Natural killer cell (primary cell): ENCODE data around the gene RITA1. TPM values are rescaled to one million over a fixed set of nuclear protein-coding genes. Genes with fewer than 3 reads are reported as not detected.

Experiments used
- ATAC-seq, 3 donors: fragments of 150-1000 bp in 2 of 3; fragments of 200-7000 bp in 1 of 3; cut with Tn5 transposase; 1 replicate in 1 of 3; 2 replicates in 2 of 3; pipeline ENCODE4 v1.10.0; 2021; ENCODE audit warnings: mild to moderate bottlenecking in 2 of 3, moderate library complexity in 2 of 3
- DNase-seq, 2 donors: peaks; one replicate each; pipeline versions ENCODE4 v3.0.0 to v3.0.0-alpha.2; 2013 to 2021; ENCODE audit warnings: mixed read lengths in 1 of 2
- H3K27ac ChIP-seq: one replicate; pipeline ENCODE4 v1.5.1; 2013; ENCODE audit warnings: mild to moderate bottlenecking, low read length
- H3K27me3 ChIP-seq: one replicate; pipeline ENCODE4 v1.6.1; 2013; ENCODE audit warnings: low read length; ENCODE audit not compliant: control insufficient read depth, insufficient read depth
- H3K36me3 ChIP-seq: one replicate; pipeline ENCODE4 v1.6.1; 2013; ENCODE audit warnings: low read length; ENCODE audit not compliant: control insufficient read depth, insufficient read depth
- H3K4me1 ChIP-seq: one replicate; pipeline ENCODE4 v1.6.1; 2013; ENCODE audit warnings: low read length; ENCODE audit not compliant: control insufficient read depth, insufficient read depth
- H3K4me3 ChIP-seq: one replicate; pipeline ENCODE4 v1.5.1; 2013; ENCODE audit warnings: low read length
- H3K9me3 ChIP-seq: one replicate; pipeline ENCODE4 v1.6.1; 2013; ENCODE audit warnings: low read length; ENCODE audit not compliant: control insufficient read depth, insufficient read depth
- H3K27ac Mint-ChIP-seq, 2 donors: one replicate each; pipeline ENCODE4 v1.8.0; 2022; ENCODE audit warnings: mild to moderate bottlenecking in 2 of 2, mixed read lengths in 2 of 2, moderate library complexity in 1 of 2
- H3K27me3 Mint-ChIP-seq, 2 donors: one replicate each; pipeline ENCODE4 v1.8.0; 2022; ENCODE audit warnings: low read depth in 2 of 2, mixed read lengths in 2 of 2
- H3K36me3 Mint-ChIP-seq: one replicate; pipeline ENCODE4 v1.8.0; 2022; ENCODE audit warnings: mixed read lengths
- H3K4me1 Mint-ChIP-seq, 2 donors: one replicate each; pipeline ENCODE4 v1.8.0; 2022; ENCODE audit warnings: mixed read lengths in 2 of 2
- H3K4me3 Mint-ChIP-seq: one replicate; pipeline ENCODE4 v1.8.0; 2022; ENCODE audit warnings: mild to moderate bottlenecking, moderate library complexity, mixed read lengths
- H3K9me3 Mint-ChIP-seq, 2 donors: one replicate each; pipeline ENCODE4 v1.8.0; 2022; ENCODE audit warnings: mixed read lengths in 2 of 2
- CTCF ChIP-seq: fragments of 200-600 bp; IDR thresholded peaks from one replicate; pipeline ENCODE4 v1.8.0; 2022; ENCODE audit warnings: antibody characterized with exemption
- WGBS: methylation state at CpG from one replicate; pipeline ENCODE4 v1.1.7; 2013; ENCODE audit warnings: missing lambda C conversion rate; ENCODE audit not compliant: insufficient coverage; 5-methylcytosine and 5-hydroxymethylcytosine counted together
- intact Hi-C: fragments of 100-400 bp; cut with micrococcal nuclease; formaldehyde crosslinking; loops from one replicate; pipeline ENCODE4 v1.14.2; 2022
- total RNA-seq, 4 donors: library from RNA; stranded (reverse); fragments of 120-200 nt in 1 of 4; gene quantifications; one replicate each; pipeline versions ENCODE4 v1.2.3 to v1.2.4, GENCODE V29; 2013 to 2022

RITA1 gene
- total RNA-seq, 3 donors from 2014 or later (not counting 1 experiment from before 2014, with no cell fraction given): 7.7 to 13.8 (median 12.0) TPM

DNA sequence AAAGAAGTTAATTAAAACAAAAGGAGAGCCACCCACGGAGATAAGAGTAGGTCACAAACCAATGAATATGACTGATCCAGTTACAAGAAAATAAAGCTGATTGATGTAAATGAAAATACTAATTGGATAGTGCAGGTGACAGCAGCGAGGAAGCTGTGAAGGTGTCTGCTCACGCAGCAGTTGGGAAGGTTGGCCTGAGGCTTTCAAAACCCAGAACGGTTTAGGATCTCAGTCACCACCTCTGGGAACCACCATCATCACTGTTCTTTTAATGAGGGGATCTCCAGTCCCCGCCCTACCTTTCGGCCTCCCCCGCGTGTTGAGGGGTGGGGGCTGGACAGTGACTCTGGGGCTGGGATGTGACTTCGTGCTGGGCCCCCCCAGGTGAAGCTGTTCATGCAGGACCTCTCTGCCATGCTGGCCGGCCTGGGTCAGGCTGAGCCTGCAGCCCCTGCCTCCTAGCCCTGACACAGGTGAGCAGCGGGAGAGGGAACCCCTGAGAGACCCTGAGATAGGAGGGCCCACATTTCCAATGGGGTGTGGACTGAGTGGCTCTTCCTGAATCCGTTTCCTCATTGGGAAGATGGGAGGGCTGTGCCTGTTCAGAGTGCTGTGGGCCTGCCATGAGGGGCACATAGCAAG lies 28.2 kb upstream of the RITA1 start:
- H3K9me3 ChIP-seq: no peaks in the 10 kb centered on the region
- no peak overlapping the region for H3K27ac ChIP-seq
- Mint-ChIP-seq H3K4me1 (peaks cover 3 to 12% of the 10 kb centered on the region in 2 donors), H3K36me3 (peaks cover 9% of the 10 kb centered on the region), H3K27ac (peak overlapping the region in 1 of 2 donors; percentile 24), H3K4me3 (peak overlapping the region; percentile 29), H3K27me3 (peaks cover 11 to 14% of the 10 kb centered on the region in 2 donors), H3K9me3 (no peaks in the 10 kb centered on the region)
- WGBS: 96% methylated on average over 10 of the region's 12 CpGs
- TF ChIP-seq CTCF: no peak
- H3K4me1 ChIP-seq: peaks cover 31% of the 10 kb centered on the region
- peaks cover 39% of the 10 kb centered on the region for H3K36me3 ChIP-seq
- H3K4me3 ChIP-seq: no peak overlapping the region
- DNase-seq (no peak), ATAC-seq (no peak)
- intact Hi-C loops: no loop called here
- H3K27me3 ChIP-seq: peaks cover 9% of the 10 kb centered on the region

DNA sequence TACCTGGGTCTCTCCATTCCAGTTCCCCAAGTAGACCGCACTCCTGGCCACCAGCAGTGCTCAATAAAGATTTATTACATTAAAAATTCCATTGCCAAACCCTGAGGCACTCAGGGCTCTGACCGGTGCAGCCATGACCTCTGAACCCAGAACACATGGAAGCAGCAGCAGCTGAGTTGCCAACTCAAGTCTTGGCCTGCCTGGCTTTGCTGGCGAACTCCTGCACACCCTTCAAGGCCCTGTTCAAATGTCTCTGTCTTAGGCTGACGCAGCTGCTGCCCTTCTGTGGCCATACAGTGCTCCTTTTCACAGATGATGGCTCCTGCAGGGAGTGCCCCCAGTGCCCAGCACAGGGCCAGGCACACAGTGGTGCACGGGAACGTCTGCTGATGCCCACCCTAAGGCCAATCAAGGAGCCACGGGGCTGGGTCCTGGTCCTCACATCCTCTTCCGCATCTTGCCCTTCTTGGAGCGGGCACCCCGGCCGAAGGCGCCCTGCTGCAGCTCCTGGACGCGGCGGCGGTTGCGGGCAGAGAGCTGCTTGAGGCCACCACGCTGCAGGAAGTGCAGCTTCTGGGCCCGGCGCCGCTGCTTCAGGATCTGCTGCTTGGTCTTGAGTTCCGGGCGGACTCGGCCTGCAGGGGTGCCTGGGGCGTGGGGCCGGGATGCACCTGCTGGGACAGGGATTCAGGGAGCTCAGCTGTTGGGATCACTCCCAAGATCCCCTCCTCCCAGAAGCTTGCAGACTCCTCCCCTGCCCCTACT lies 26.9 kb upstream of the RITA1 start:
- intact Hi-C loops: no loop called here
- Mint-ChIP-seq H3K4me3 (no peak overlapping the region), H3K9me3 (no peaks in the 10 kb centered on the region), H3K27ac (no peak overlapping the region), H3K27me3 (peaks cover 4 to 8% of the 10 kb centered on the region in 2 donors), H3K36me3 (peaks cover 9% of the 10 kb centered on the region), H3K4me1 (no peaks in the 10 kb centered on the region)
- H3K27me3 ChIP-seq: peaks cover 7% of the 10 kb centered on the region
- no peaks in the 10 kb centered on the region for H3K9me3 ChIP-seq
- ATAC-seq (no peak), DNase-seq (no peak)
- H3K36me3 ChIP-seq: peaks cover 52% of the 10 kb centered on the region
- WGBS: 97% methylated on average over 26 of the region's 26 CpGs
- peaks cover 20% of the 10 kb centered on the region for H3K4me1 ChIP-seq
- no peak for TF ChIP-seq CTCF
- H3K4me3 ChIP-seq: no peak overlapping the region
- H3K27ac ChIP-seq: no peak overlapping the region

- Histone ChIP-seq H3K27me3 (peaks cover 4% of the 10 kb centered on the region), H3K4me3 (no peak overlapping the region), H3K36me3 (peaks cover 59% of the 10 kb centered on the region), H3K9me3 (no peaks in the 10 kb centered on the region), H3K27ac (no peak overlapping the region), H3K4me1 (peaks cover 8% of the 10 kb centered on the region)
- no peaks in the 10 kb centered on the region for H3K4me1 Mint-ChIP-seq
- TF ChIP-seq CTCF: no peak
- intact Hi-C loops: no loop called here
- peaks cover 0 to 8% of the 10 kb centered on the region in 2 donors for H3K27me3 Mint-ChIP-seq
- H3K9me3 Mint-ChIP-seq: no peaks in the 10 kb centered on the region
- no peak overlapping the region for H3K27ac Mint-ChIP-seq
- 97% methylated on average over 7 of the region's 7 CpGs for WGBS
- H3K36me3 Mint-ChIP-seq: peaks cover 9% of the 10 kb centered on the region
- DNase-seq: no peak
- ATAC-seq: no peak
- no peak overlapping the region for H3K4me3 Mint-ChIP-seq
Measured at GRCh38 chr12:113159937-113160336, 25.6 kb upstream of the RITA1 start.
